GM23338 (cell line): Measurements from ENCODE around the gene ZFC3H1.

Source experiments
- EZH2 ChIP-seq: fragments of 200-600 bp; sonication (generic); IDR thresholded peaks from one replicate; pipeline ENCODE4 v1.8.0; 2017; ENCODE audit warnings: antibody characterized with exemption, mild to moderate bottlenecking, low read depth; ENCODE audit not compliant: unreplicated experiment
- EZH2phosphoT487 ChIP-seq: fragments of 200-600 bp; sonication (generic); IDR thresholded peaks from one replicate; pipeline ENCODE4 v1.8.1; 2018; ENCODE audit warnings: antibody characterized with exemption; ENCODE audit not compliant: unreplicated experiment
- JUNB ChIP-seq: IDR thresholded peaks from one replicate; pipeline ENCODE4 v1.6.1; 2016; ENCODE audit warnings: antibody characterized with exemption; ENCODE audit not compliant: unreplicated experiment
- NANOG ChIP-seq: IDR thresholded peaks from 2 replicates; pipeline ENCODE4 v1.6.1; 2016; ENCODE audit warnings: antibody characterized with exemption, borderline replicate concordance
- POLR2AphosphoS5 ChIP-seq: IDR thresholded peaks from 2 replicates; pipeline ENCODE4 v1.6.1; 2016; ENCODE audit warnings: antibody characterized with exemption, low read depth
- REST ChIP-seq: IDR thresholded peaks from one replicate; pipeline ENCODE4 v1.6.1; 2018; ENCODE audit warnings: antibody characterized with exemption; ENCODE audit not compliant: unreplicated experiment
- TF ChIP-seq, protein P1 (sequence below), 2 experiments: fragments of 200-600 bp in 1 of 2; sonication (generic) in 1 of 2; conservative IDR thresholded peaks; 2 replicates each; pipeline versions ENCODE4 v1.5.1 to v1.6.1; 2016 to 2017; ENCODE audit warnings: antibody characterized with exemption in 2 of 2, low read depth in 2 of 2, mild to moderate bottlenecking in 2 of 2, moderate library complexity in 1 of 2

DNA sequence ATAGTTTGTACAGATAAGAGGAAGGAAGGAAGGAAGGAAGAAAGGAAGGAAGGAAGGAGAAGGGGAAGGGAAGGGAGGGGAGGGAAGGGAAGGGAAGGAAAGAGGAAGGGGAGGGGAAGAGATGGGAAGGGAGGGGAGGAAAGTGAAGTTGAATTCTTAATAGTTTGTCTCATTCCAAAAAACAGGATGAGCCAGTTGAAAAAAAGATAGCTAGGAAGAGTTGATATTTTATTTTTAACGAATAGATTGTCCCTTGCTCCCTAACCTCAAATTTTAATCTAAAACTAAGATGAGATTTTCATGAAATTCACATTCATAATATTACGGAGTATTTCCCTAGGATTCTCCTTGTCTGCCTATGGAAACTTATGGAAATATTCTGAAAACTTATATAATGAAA, 80.7 kb downstream of the ZFC3H1 start:
- TF ChIP-seq POLR2AphosphoS5 (no peak), EZH2 (no peak), REST (no peak), EZH2phosphoT487 (no peak), JUNB (no peak), NANOG (no peak)
- TF ChIP-seq, protein P1, sequence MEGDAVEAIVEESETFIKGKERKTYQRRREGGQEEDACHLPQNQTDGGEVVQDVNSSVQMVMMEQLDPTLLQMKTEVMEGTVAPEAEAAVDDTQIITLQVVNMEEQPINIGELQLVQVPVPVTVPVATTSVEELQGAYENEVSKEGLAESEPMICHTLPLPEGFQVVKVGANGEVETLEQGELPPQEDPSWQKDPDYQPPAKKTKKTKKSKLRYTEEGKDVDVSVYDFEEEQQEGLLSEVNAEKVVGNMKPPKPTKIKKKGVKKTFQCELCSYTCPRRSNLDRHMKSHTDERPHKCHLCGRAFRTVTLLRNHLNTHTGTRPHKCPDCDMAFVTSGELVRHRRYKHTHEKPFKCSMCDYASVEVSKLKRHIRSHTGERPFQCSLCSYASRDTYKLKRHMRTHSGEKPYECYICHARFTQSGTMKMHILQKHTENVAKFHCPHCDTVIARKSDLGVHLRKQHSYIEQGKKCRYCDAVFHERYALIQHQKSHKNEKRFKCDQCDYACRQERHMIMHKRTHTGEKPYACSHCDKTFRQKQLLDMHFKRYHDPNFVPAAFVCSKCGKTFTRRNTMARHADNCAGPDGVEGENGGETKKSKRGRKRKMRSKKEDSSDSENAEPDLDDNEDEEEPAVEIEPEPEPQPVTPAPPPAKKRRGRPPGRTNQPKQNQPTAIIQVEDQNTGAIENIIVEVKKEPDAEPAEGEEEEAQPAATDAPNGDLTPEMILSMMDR (conservative IDR thresholded peaks at IDR 0.05; ENCODE audit: low read depth in 2 of 2) = no peak
